DOHH2 (cell line): Measurements from ENCODE around the gene CEP112.

Experiments
- CTCF ChIP-seq: fragments of 200-600 bp; sonication (generic); IDR thresholded peaks from one replicate; pipeline ENCODE4 v1.5.1; 2014; ENCODE audit warnings: antibody characterized with exemption, mild to moderate bottlenecking, low read depth, low read length; ENCODE audit not compliant: poor library complexity, severe bottlenecking
- EZH2phosphoT487 ChIP-seq: fragments of 200-600 bp; sonication (generic); IDR thresholded peaks from 2 replicates; pipeline ENCODE4 v1.6.1; 2017; ENCODE audit warnings: borderline replicate concordance, mild to moderate bottlenecking, antibody characterized with exemption, low read length, moderate library complexity, mixed read lengths

GRCh38 chr17:65990593-65990992 is 201.3 kb downstream of the CEP112 start:
- TF ChIP-seq CTCF = no peak
- no peak for TF ChIP-seq EZH2phosphoT487
